22Rv1 (cell line): Measurements from ENCODE around the gene ZNF211.

ENCODE experiments used
- H3K27ac ChIP-seq: fragments of 450-650 bp; 2 replicates; pipeline ENCODE4 v1.5.1; 2017
- ZFX ChIP-seq: fragments of 450-650 bp; IDR thresholded peaks from 2 replicates; pipeline ENCODE4 v1.6.1; 2017; ENCODE audit warnings: antibody characterized with exemption, borderline replicate concordance
- TF ChIP-seq, protein P1 (sequence below): fragments of 450-650 bp; IDR thresholded peaks from 2 replicates; pipeline ENCODE4 v1.5.1; 2017; ENCODE audit warnings: mild to moderate bottlenecking

The ZNF211 gene

DNA sequence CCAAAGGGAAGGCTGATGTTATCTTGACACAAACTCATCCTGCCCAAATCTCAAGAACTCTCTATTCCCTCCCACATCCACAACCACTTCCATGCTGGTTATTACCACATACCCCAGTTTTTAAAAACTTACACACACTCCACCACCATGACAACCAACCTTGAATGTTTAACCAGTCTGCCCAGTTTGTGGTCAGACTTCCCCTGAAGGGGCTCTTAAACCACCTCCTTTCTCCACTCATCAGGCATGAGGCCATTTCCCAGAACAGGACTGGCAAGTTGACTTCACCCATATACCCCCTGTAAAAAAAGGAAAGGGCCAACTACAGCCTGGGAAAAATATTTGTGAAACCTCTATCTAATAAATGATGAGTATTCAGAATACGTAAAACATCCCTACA is 23.4 kb downstream of the ZNF211 start:
- no peak overlapping the region for H3K27ac ChIP-seq
- TF ChIP-seq, protein P1, sequence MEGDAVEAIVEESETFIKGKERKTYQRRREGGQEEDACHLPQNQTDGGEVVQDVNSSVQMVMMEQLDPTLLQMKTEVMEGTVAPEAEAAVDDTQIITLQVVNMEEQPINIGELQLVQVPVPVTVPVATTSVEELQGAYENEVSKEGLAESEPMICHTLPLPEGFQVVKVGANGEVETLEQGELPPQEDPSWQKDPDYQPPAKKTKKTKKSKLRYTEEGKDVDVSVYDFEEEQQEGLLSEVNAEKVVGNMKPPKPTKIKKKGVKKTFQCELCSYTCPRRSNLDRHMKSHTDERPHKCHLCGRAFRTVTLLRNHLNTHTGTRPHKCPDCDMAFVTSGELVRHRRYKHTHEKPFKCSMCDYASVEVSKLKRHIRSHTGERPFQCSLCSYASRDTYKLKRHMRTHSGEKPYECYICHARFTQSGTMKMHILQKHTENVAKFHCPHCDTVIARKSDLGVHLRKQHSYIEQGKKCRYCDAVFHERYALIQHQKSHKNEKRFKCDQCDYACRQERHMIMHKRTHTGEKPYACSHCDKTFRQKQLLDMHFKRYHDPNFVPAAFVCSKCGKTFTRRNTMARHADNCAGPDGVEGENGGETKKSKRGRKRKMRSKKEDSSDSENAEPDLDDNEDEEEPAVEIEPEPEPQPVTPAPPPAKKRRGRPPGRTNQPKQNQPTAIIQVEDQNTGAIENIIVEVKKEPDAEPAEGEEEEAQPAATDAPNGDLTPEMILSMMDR: no peak
- no peak for TF ChIP-seq ZFX

DNA sequence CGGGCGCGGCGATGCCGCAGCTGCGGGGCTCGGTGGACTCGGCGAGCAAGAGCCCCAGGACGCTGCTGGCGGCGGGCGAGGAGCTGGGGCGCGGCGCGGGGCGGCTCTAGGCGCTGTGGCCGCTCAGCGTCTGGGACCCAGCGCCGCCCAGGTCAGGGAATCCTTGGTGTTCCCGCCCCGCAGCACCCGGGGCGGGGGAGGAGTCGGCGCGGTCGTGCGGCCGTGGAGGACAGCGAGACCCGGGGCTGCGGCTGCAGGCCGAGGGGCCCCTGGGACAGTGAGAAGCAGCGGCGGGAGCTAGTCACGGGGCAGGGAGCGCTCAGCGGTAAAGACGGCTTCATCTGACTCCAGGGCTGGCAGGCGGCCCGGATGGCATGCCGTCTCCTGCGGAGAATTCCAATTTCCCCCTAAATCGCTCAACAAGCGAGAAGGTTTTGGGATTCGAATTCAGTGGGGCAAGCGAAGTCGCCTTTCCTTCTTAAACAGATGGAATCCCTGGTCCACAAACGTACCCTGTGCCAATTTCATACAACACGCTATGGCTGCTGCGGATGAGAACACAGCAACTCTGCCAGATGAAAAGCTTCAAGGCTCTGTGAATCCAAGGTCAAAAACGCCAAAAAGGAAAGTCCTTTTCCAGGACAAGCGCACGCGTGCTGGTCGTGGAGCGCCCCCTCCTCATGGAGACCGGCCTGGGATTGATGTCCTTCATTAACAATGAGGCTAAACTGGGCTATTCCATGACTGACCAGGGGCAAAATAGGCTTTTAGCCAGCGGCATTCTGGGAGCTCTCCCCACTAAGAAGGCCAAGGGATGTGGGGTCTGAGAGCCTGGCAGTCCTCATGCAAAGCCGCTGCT is 31.5 kb downstream of the ZNF211 start:
- TF ChIP-seq, protein P1: no peak
- TF ChIP-seq ZFX: no peak
- H3K27ac ChIP-seq: no peak overlapping the region

DNA sequence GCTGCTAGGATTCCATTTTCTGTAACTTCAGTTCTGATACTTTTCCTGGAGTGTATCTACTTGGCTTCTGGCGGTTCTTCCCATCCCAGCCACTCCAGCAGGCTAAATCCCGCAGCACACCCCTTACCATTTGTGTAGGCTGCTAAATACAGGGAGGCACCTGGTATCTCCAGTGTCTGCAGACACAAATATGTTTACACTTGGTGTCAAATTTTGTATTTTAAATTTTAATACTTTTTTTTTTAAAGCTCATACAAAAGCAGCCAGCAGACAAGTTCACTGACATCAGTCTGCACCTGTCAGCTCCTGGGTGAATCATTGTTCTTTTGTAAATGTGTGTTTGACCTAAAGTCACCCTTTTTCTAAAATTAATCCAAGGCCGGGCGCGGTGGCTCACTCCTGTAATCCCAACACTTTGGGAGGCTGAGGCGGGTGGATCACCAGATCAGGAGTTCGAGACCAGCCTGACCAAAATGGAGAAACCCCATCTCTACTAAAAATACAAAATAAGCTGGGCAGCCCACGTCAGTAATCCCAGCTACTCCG is 32.4 kb downstream of the ZNF211 start:
- TF ChIP-seq ZFX: no peak
- TF ChIP-seq, protein P1: no peak

DNA sequence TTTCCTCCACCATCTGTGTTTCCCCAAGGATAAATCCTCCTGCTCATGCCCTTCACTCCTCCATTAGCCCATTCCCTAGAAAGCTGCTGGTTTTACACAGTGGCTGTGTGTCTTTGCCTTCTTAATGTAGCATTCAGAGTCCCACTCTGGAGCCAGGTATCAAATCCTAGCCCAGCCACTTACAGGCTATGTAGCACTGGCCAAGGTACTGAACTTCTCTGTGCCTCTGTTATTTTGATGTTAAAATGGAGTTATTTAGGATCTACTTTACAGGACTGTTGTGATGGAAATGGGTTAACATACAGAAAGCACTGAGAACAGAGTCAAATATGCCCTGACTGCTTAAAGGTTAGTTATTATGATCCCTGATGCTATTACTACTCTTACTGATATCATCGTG is 34.3 kb downstream of the ZNF211 start:
- H3K27ac ChIP-seq: no peak overlapping the region
- TF ChIP-seq, protein P1: no peak
- no peak for TF ChIP-seq ZFX

More for the DNA sequence above, 32.4 kb downstream of the ZNF211 start:
- H3K27ac ChIP-seq: no peak overlapping the region

DNA sequence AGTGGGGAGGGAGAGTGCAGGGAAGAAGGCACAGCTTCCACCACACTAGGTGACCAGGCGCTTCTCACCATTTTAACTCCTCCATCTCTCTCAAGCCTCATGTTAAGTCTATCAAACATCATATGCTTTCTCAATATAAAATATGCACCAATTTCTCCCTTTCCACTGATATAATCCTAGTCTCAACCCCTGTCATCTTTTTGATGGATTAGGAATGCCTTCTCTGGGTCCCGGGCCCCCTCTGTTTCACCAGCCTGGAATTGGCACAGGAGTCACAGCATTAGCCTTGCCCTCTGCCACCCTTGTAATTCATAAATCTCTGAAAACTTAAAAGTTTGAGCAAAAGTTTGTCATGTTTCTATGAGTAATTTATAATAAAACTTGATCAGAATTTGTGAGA is 35.7 kb downstream of the ZNF211 start, which contains the start of gene ZSCAN4:
TSS of gene ZSCAN4 (plus strand) at position 301 of the 400 bp plus-strand sequence. CDS start 7,211 bp downstream, outside the sequence.
- TF ChIP-seq, protein P1: no peak
- no peak for TF ChIP-seq ZFX
- no peak within 1 kb of the TSS for H3K27ac ChIP-seq

DNA sequence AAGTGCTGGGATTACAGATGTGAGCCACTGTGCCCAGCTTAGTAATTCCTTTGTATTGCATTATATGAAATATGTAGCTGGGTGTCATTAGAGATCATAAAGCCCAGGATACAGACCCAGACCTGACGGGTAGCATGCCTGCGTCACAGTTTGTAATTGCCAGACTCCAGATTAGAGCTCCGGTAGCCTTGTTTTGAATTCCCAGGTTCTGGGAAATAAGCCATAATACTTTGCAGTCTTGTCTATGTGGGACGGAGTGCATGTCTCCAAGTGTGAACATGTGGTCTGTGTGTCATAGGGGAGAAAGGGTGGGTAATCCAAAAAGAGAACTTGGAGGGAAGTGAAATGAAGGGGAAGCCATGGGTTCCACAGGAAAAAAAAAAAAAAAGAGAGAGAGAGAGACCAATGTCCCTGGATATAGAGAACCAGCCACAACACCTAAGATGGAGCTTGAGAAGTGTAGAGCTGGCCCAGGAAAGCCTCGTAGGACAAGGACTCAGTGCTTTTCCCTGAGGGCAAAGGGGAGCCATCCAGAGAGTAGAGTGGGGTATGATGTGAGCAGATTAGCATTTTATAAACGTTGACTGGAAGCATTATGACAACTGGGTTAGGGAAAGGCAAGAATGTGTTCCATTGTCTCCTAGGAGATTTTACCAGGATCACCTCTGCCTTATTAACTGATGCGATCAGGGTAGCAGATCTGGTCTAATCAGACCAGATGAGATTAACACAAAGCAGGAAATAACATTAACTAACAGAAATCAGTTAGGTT is 38.3 kb downstream of the ZNF211 start:
- no peak overlapping the region for H3K27ac ChIP-seq
- TF ChIP-seq ZFX: no peak
- TF ChIP-seq, protein P1: no peak
